ENCODE measurements around the gene CEP41. TPM values are rescaled to one million over a fixed set of nuclear protein-coding genes. Genes with fewer than 3 reads are reported as not detected.
A peak's percentile ranks its signal among the peaks of the same experiment; 100 is the strongest.

Gene CEP41
- total and polyA plus RNA-seq, 2 of the 13 experiments (the other 11 are each of a cell fraction or from before 2014, with no cell fraction given) = 8.7 to 9.0 TPM

- ATAC-seq = no peak
- H3K9ac ChIP-seq (ENCODE audit: insufficient read depth, low read depth, low read length) = no peak within 1 kb of the TSS
- H3K4me1 ChIP-seq (ENCODE audit: insufficient read depth, low read length) = peaks cover 6% of the 10 kb centered on the region; the same call in 1 of the 2 replicates
- H2AFZ ChIP-seq (ENCODE audit: low read length) = no peak within 1 kb of the TSS
- H3K79me2 ChIP-seq (ENCODE audit: insufficient read depth, low read length) = no peaks in the 10 kb centered on the region
- ChIA-PET CTCF (ENCODE audit: low intra/inter-chr PET ratio, low total read pairs) (no interaction called here), POLR2A (no interaction called here)
- no peak within 1 kb of the TSS for H3K27ac ChIP-seq (ENCODE audit: extremely low read length, insufficient read depth, low read length)
- intact Hi-C loops (cut with micrococcal nuclease; ENCODE audit: unreplicated experiment) (no loop called here), in situ Hi-C loops (cut with HindIII; ENCODE audit: extremely low pct_ligation_motif_present, low pct_unique_long_range_greater_than_20kb) (no loop called here)
- no peaks in the 10 kb centered on the region for H4K20me1 ChIP-seq (ENCODE audit: insufficient read depth, low read length)
- H3K27me3 ChIP-seq (ENCODE audit: control insufficient read depth in 1 of 2, insufficient read depth in 2 of 2, low read length in 2 of 2) = peaks cover 0 to 3% of the 10 kb centered on the region in 2 experiments; a peak in 2 of 5 replicates
- BruUV-seq (replicated peaks) = no TSS peak
- no peak for FAIRE-seq
- no peak within 1 kb of the TSS for H3K4me2 ChIP-seq (ENCODE audit: low read depth, low read length)
- DNase-seq (ENCODE audit: low spot score) = no peak
- H3K9me3 ChIP-seq (ENCODE audit: low read length) = no peaks in the 10 kb centered on the region
- no peak within 1 kb of the TSS for H3K4me3 ChIP-seq (replicated peaks in 1 of 3; ENCODE audit: insufficient read depth in 1 of 3, low read depth in 2 of 3, low read length in 3 of 3)
- WGBS (ENCODE audit: low lambda C conversion rate) = 55% methylated on average over 5 of the region's 5 CpGs
- H3K36me3 ChIP-seq (replicated peaks in 1 of 2; ENCODE audit: control insufficient read depth in 1 of 2, insufficient read depth in 2 of 2, low read length in 2 of 2) = no peaks in the 10 kb centered on the region
- TF ChIP-seq ZNF720 (CRISPR knock-in tag; IDR thresholded peaks at IDR 0.05) = no peak
- TF ChIP-seq ZBTB49 (CRISPR knock-in tag; IDR thresholded peaks at IDR 0.05; ENCODE audit: borderline replicate concordance) = no peak
- no peak for TF ChIP-seq MXD1 (CRISPR knock-in tag; IDR thresholded peaks at IDR 0.05)
- TF ChIP-seq ZNF225 (CRISPR knock-in tag; IDR thresholded peaks at IDR 0.05) = no peak
- TF ChIP-seq ZNF18 (CRISPR knock-in tag; IDR thresholded peaks at IDR 0.05; ENCODE audit: insufficient replicate concordance) = no peak
- TF ChIP-seq ZMYM3 (CRISPR knock-in tag; IDR thresholded peaks at IDR 0.05) = no peak
- TF ChIP-seq MZF1 (CRISPR knock-in tag; IDR thresholded peaks at IDR 0.05; ENCODE audit: borderline replicate concordance) = no peak
- no peak for TF ChIP-seq ZNF878 (CRISPR knock-in tag; IDR thresholded peaks at IDR 0.05)
- no peak for TF ChIP-seq MLX (CRISPR knock-in tag; IDR thresholded peaks at IDR 0.05)
- TF ChIP-seq ATF7 (IDR thresholded peaks at IDR 0.05) = peak; percentile 86
- no peak for TF ChIP-seq ATF7 (CRISPR knock-in tag; IDR thresholded peaks at IDR 0.05)
- no peak for TF ChIP-seq HNRNPL (IDR thresholded peaks at IDR 0.05; ENCODE audit: low read depth, low read length)
- TF ChIP-seq PATZ1 (CRISPR knock-in tag; IDR thresholded peaks at IDR 0.05) = no peak
- no peak for TF ChIP-seq ATF5 (CRISPR knock-in tag; IDR thresholded peaks at IDR 0.05; ENCODE audit: low read depth)
- peak; percentile 92 for TF ChIP-seq CREB1 (IDR thresholded peaks at IDR 0.05)
- no peak for TF ChIP-seq CREB1 (CRISPR knock-in tag; IDR thresholded peaks at IDR 0.05)
- no peak for TF ChIP-seq IRX3 (CRISPR knock-in tag; IDR thresholded peaks at IDR 0.05; ENCODE audit: borderline replicate concordance, low read depth)
- no peak for TF ChIP-seq GATAD2A (CRISPR knock-in tag; IDR thresholded peaks at IDR 0.05)
These were observed 96.4 kb downstream of the CEP41 start, which contains the start of gene CPA5 for GRCh38 chr7:130344271-130344866. TSS of gene CPA5 (plus strand) at chr7:130344816. CDS start at chr7:130346486, 1,670 bp downstream.

Data from HepG2 (cell line).